Measurements from ENCODE around the gene ZNF215.
"Not testable (repeated sequence)": the region's sequence is repeated elsewhere in the genome, so short reads cannot be mapped to it uniquely, and the experiment has no call there.

ZNF215 gene

GRCh38 chr11:6926208-6927029 lies at the start of gene ZNF215:
Gene ZNF215, plus strand, starts transcription at chr11:6926426. Its CDS starts 5,847 bp downstream, at chr11:6932273.
- DNase-seq (ENCODE audit: insufficient read length, low spot score) (peak; percentile 17), FAIRE-seq (no peak)

- DNase-seq (ENCODE audit: insufficient read length, low spot score) (no peak), FAIRE-seq (no peak)
Measured at GRCh38 chr11:6876914-6877313, 49.3 kb upstream of the ZNF215 start.

- FAIRE-seq: no peak
- DNase-seq (ENCODE audit: insufficient read length, low spot score): no peak
Measured at GRCh38 chr11:6882751-6883150, 43.5 kb upstream of the ZNF215 start.

GRCh38 chr11:6887711-6888110 lies 38.5 kb upstream of the ZNF215 start:
- FAIRE-seq; DNase-seq (ENCODE audit: insufficient read length, low spot score): not testable (repeated sequence)

- no peak for FAIRE-seq
- no peak for DNase-seq (ENCODE audit: insufficient read length, low spot score)
Measured at GRCh38 chr11:6888830-6889229, 37.4 kb upstream of the ZNF215 start.

- no peak for FAIRE-seq
- DNase-seq (ENCODE audit: insufficient read length, low spot score): no peak
Measured at GRCh38 chr11:6889835-6890234, 36.4 kb upstream of the ZNF215 start.

GRCh38 chr11:6892400-6892799 lies 33.8 kb upstream of the ZNF215 start, which contains the start of gene OR2D2:
Gene OR2D2, minus strand, starts transcription at chr11:6892500. Its CDS starts 0 bp downstream, at chr11:6892500.
- DNase-seq (ENCODE audit: insufficient read length, low spot score) (no peak), FAIRE-seq (no peak)

- no peak for FAIRE-seq
- DNase-seq (ENCODE audit: insufficient read length, low spot score): no peak
Measured at GRCh38 chr11:6894097-6894496, 32.1 kb upstream of the ZNF215 start.

- no peak for DNase-seq (ENCODE audit: insufficient read length, low spot score)
- no peak for FAIRE-seq
Measured at GRCh38 chr11:6895010-6895409, 31.2 kb upstream of the ZNF215 start.

- DNase-seq (ENCODE audit: insufficient read length, low spot score): no peak
- FAIRE-seq: no peak
Measured at GRCh38 chr11:6898911-6899310, 27.3 kb upstream of the ZNF215 start.

- no peak for FAIRE-seq
- DNase-seq (ENCODE audit: insufficient read length, low spot score): no peak
Measured at GRCh38 chr11:6900327-6900999, 25.8 kb upstream of the ZNF215 start.

- not testable (repeated sequence) for FAIRE-seq; DNase-seq (ENCODE audit: insufficient read length, low spot score)
Measured at GRCh38 chr11:6904804-6905203, 21.4 kb upstream of the ZNF215 start.

- DNase-seq (ENCODE audit: insufficient read length, low spot score) (no peak), FAIRE-seq (no peak)
Measured at GRCh38 chr11:6911378-6911777, 14.8 kb upstream of the ZNF215 start.

- DNase-seq (ENCODE audit: insufficient read length, low spot score) (no peak), FAIRE-seq (no peak)
Measured at GRCh38 chr11:6911948-6912347, 14.3 kb upstream of the ZNF215 start.

- DNase-seq (ENCODE audit: insufficient read length, low spot score) (no peak), FAIRE-seq (no peak)
Measured at GRCh38 chr11:6919698-6920097, 6.5 kb upstream of the ZNF215 start.

- DNase-seq (ENCODE audit: insufficient read length, low spot score): no peak
- no peak for FAIRE-seq
Measured at GRCh38 chr11:6920702-6921101, 5.5 kb upstream of the ZNF215 start, which contains the start of gene OR2D3. Gene OR2D3, plus strand, starts transcription at chr11:6921002. Its CDS starts 0 bp downstream, at chr11:6921002.

GRCh38 chr11:6925007-6925577 lies 1.1 kb upstream of the ZNF215 start:
- FAIRE-seq: no peak
- no peak for DNase-seq (ENCODE audit: insufficient read length, low spot score)

GRCh38 chr11:6925636-6926207 lies 504 bp upstream of the ZNF215 start:
- DNase-seq (ENCODE audit: insufficient read length, low spot score) (no peak), FAIRE-seq (no peak)

GRCh38 chr11:6927030-6927617 lies 898 bp downstream of the ZNF215 start:
- FAIRE-seq (peak; percentile 95), DNase-seq (ENCODE audit: insufficient read length, low spot score) (peak; percentile 16)

- FAIRE-seq (no peak), DNase-seq (ENCODE audit: insufficient read length, low spot score) (no peak)
Measured at GRCh38 chr11:6928916-6929315, 2.7 kb downstream of the ZNF215 start.
